Type B pancreatic cell (in vitro differentiated cells): Measurements from ENCODE around the gene CPSF3. TPM values are rescaled to one million over a fixed set of nuclear protein-coding genes. Genes with fewer than 3 reads are reported as not detected.

ENCODE experiments used
- DNase-seq: peaks from one replicate; pipeline ENCODE4 v3.0.0; 2021; ENCODE audit warnings: mixed read lengths; ENCODE audit not compliant: unreplicated experiment; ENCODE audit errors: extremely low spot score
- H3K27ac Mint-ChIP-seq: 2 replicates; pipeline ENCODE4 v1.8.0; 2021; ENCODE audit warnings: mild to moderate bottlenecking, mixed read lengths
- H3K27me3 Mint-ChIP-seq: 2 replicates; pipeline ENCODE4 v1.8.0; 2021; ENCODE audit warnings: mixed read lengths
- H3K36me3 Mint-ChIP-seq: 2 replicates; pipeline ENCODE4 v1.8.0; 2021; ENCODE audit warnings: mixed read lengths
- H3K4me1 Mint-ChIP-seq: one replicate; pipeline ENCODE4 v1.8.0; 2021; ENCODE audit warnings: mixed read lengths; ENCODE audit not compliant: unreplicated experiment
- H3K4me3 Mint-ChIP-seq: 2 replicates; pipeline ENCODE4 v1.8.0; 2021; ENCODE audit warnings: mild to moderate bottlenecking, mixed read lengths
- H3K9me3 Mint-ChIP-seq: 2 replicates; pipeline ENCODE4 v1.8.0; 2021; ENCODE audit warnings: mixed read lengths
- CTCF ChIP-seq: fragments of 200-600 bp; sonication (generic); conservative IDR thresholded peaks from 2 replicates; pipeline ENCODE4 v1.5.0; 2021; ENCODE audit warnings: antibody characterized with exemption, mild to moderate bottlenecking
- total RNA-seq: library from RNA; stranded (reverse); gene quantifications from 2 replicates; pipeline ENCODE4 v1.2.1, GENCODE V29; 2021; ENCODE audit warnings: low replicate concordance

CPSF3 gene
- total RNA-seq, 1 donor from 2014 or later: 60.6 TPM

- DNase-seq: no peak
- no peaks in the 10 kb centered on the region for H3K27me3 Mint-ChIP-seq
- H3K27ac Mint-ChIP-seq: no peak overlapping the region
- no peaks in the 10 kb centered on the region for H3K4me1 Mint-ChIP-seq
- H3K36me3 Mint-ChIP-seq: peaks cover 30% of the 10 kb centered on the region
- H3K9me3 Mint-ChIP-seq: no peaks in the 10 kb centered on the region
- no peak for TF ChIP-seq CTCF
- no peak overlapping the region for H3K4me3 Mint-ChIP-seq
Observed at GRCh38 chr2:9439536-9439935, 16.1 kb downstream of the CPSF3 start.

GRCh38 chr2:9440058-9440727 lies 16.7 kb downstream of the CPSF3 start:
- no peaks in the 10 kb centered on the region for H3K4me1 Mint-ChIP-seq
- no peak overlapping the region for H3K27ac Mint-ChIP-seq
- peaks cover 31% of the 10 kb centered on the region for H3K36me3 Mint-ChIP-seq
- no peak for DNase-seq
- TF ChIP-seq CTCF: no peak
- no peak overlapping the region for H3K4me3 Mint-ChIP-seq
- H3K27me3 Mint-ChIP-seq: no peaks in the 10 kb centered on the region
- H3K9me3 Mint-ChIP-seq: no peaks in the 10 kb centered on the region

- Mint-ChIP-seq H3K27ac (no peak overlapping the region), H3K36me3 (peaks cover 33% of the 10 kb centered on the region)
- no peak for TF ChIP-seq CTCF
Observed at GRCh38 chr2:9441556-9441955, 18.1 kb downstream of the CPSF3 start.

GRCh38 chr2:9443526-9443925 lies 20.1 kb downstream of the CPSF3 start:
- Mint-ChIP-seq H3K36me3 (peaks cover 33% of the 10 kb centered on the region), H3K27me3 (no peaks in the 10 kb centered on the region), H3K4me3 (no peak overlapping the region), H3K9me3 (no peaks in the 10 kb centered on the region), H3K27ac (no peak overlapping the region), H3K4me1 (no peaks in the 10 kb centered on the region)
- no peak for DNase-seq
- no peak for TF ChIP-seq CTCF

More at GRCh38 chr2:9441556-9441955, 18.1 kb downstream of the CPSF3 start:
- no peak for DNase-seq
- Mint-ChIP-seq H3K27me3 (no peaks in the 10 kb centered on the region), H3K9me3 (no peaks in the 10 kb centered on the region), H3K4me3 (no peak overlapping the region), H3K4me1 (no peaks in the 10 kb centered on the region)

- H3K9me3 Mint-ChIP-seq: no peaks in the 10 kb centered on the region
- H3K36me3 Mint-ChIP-seq: peaks cover 34% of the 10 kb centered on the region
- DNase-seq: no peak
- H3K4me3 Mint-ChIP-seq: no peak overlapping the region
- H3K27ac Mint-ChIP-seq: no peak overlapping the region
- H3K27me3 Mint-ChIP-seq: no peaks in the 10 kb centered on the region
- no peak for TF ChIP-seq CTCF
- no peaks in the 10 kb centered on the region for H3K4me1 Mint-ChIP-seq
Observed at GRCh38 chr2:9445089-9445488, 21.6 kb downstream of the CPSF3 start.
